Type B pancreatic cell (in vitro differentiated cells): ENCODE data around the gene NCOR2. TPM values are rescaled to one million over a fixed set of nuclear protein-coding genes. Genes with fewer than 3 reads are reported as not detected.

Experiments used
- DNase-seq: peaks from one replicate; pipeline ENCODE4 v3.0.0; 2021; ENCODE audit warnings: mixed read lengths; ENCODE audit not compliant: unreplicated experiment; ENCODE audit errors: extremely low spot score
- H3K27ac Mint-ChIP-seq: 2 replicates; pipeline ENCODE4 v1.8.0; 2021; ENCODE audit warnings: mild to moderate bottlenecking, mixed read lengths
- H3K27me3 Mint-ChIP-seq: 2 replicates; pipeline ENCODE4 v1.8.0; 2021; ENCODE audit warnings: mixed read lengths
- H3K36me3 Mint-ChIP-seq: 2 replicates; pipeline ENCODE4 v1.8.0; 2021; ENCODE audit warnings: mixed read lengths
- H3K4me1 Mint-ChIP-seq: one replicate; pipeline ENCODE4 v1.8.0; 2021; ENCODE audit warnings: mixed read lengths; ENCODE audit not compliant: unreplicated experiment
- H3K4me3 Mint-ChIP-seq: 2 replicates; pipeline ENCODE4 v1.8.0; 2021; ENCODE audit warnings: mild to moderate bottlenecking, mixed read lengths
- H3K9me3 Mint-ChIP-seq: 2 replicates; pipeline ENCODE4 v1.8.0; 2021; ENCODE audit warnings: mixed read lengths
- total RNA-seq: library from RNA; stranded (reverse); gene quantifications from 2 replicates; pipeline ENCODE4 v1.2.1, GENCODE V29; 2021; ENCODE audit warnings: low replicate concordance
- TF ChIP-seq, protein P1 (sequence below): fragments of 200-600 bp; sonication (generic); conservative IDR thresholded peaks from 2 replicates; pipeline ENCODE4 v1.5.0; 2021; ENCODE audit warnings: antibody characterized with exemption, mild to moderate bottlenecking

Gene NCOR2
- total RNA-seq, 1 donor from 2014 or later, result 219 TPM

DNA sequence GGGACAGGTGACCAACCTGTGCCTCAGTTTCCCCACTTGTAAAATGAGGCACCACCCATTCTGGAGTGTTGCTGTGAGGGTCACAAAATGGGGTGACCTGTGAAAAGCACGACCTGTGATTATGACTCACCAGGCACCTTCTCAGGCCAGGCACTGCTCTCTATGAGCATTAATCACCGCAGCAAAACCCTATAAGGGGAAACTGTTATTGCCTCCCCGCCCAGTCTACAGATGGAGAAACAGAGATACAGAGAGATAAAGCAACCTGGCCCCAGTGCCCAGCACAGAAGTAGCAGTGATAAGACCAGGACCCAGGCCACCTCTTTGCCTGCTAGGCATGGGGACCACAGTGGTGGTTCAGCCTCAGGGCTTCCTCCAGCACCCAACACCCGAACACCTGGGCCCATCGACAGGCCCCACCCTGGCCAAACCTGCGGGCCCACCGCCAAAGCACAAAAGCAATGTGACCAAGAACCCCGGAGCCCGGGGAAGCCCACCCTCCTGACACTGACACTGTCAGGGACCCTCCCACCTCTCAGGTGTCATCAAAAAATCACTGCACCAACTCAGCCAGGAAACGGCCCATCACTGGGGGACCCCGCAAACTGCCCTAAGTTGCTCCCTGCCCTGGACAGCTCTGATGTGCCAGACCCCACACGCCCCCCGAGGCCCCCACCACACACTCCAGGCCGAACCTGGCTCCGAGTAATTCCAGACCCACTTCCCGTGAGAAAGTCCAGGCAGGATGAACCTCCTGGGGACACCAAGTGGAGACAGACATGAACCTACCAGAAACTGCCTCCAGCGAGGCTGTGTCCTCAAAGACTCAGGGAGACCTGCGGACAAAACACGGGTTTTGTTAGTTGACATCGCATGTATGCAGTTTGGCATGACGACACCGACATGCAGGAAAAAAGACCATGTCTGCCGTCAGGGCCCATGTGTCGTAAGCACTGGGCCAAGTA is 32.4 kb downstream of the NCOR2 start:
- peaks cover 48% of the 10 kb centered on the region for H3K4me1 Mint-ChIP-seq
- TF ChIP-seq, protein P1, sequence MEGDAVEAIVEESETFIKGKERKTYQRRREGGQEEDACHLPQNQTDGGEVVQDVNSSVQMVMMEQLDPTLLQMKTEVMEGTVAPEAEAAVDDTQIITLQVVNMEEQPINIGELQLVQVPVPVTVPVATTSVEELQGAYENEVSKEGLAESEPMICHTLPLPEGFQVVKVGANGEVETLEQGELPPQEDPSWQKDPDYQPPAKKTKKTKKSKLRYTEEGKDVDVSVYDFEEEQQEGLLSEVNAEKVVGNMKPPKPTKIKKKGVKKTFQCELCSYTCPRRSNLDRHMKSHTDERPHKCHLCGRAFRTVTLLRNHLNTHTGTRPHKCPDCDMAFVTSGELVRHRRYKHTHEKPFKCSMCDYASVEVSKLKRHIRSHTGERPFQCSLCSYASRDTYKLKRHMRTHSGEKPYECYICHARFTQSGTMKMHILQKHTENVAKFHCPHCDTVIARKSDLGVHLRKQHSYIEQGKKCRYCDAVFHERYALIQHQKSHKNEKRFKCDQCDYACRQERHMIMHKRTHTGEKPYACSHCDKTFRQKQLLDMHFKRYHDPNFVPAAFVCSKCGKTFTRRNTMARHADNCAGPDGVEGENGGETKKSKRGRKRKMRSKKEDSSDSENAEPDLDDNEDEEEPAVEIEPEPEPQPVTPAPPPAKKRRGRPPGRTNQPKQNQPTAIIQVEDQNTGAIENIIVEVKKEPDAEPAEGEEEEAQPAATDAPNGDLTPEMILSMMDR, result no peak
- no peaks in the 10 kb centered on the region for H3K9me3 Mint-ChIP-seq
- no peak for DNase-seq
- no peak overlapping the region for H3K4me3 Mint-ChIP-seq
- H3K27ac Mint-ChIP-seq, result no peak overlapping the region
- peaks cover 11% of the 10 kb centered on the region for H3K36me3 Mint-ChIP-seq
- no peaks in the 10 kb centered on the region for H3K27me3 Mint-ChIP-seq

DNA sequence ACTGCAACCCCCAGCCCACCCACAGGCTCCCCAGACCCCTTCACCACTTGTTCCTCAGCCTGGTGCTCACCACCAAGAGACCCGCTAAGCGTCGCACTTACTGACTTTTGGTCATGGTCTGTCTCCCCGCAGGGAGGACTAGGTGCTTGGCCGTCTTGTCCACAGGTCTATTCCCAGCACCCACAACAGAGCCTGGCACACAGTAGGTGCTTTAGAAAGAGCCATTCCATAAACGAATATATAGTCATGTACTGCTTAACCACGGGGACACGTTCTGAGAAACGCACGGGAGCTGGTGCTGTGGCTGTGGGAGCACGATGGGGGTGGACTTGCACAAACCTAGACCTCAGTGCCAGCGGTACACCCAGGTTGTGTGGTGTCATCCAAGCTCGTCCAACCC is 34.0 kb downstream of the NCOR2 start:
- no peak for DNase-seq
- H3K36me3 Mint-ChIP-seq, result peaks cover 18% of the 10 kb centered on the region
- H3K27me3 Mint-ChIP-seq, result no peaks in the 10 kb centered on the region
- H3K27ac Mint-ChIP-seq, result peak overlapping the region; percentile 46
- peak overlapping the region; percentile 66 for H3K4me3 Mint-ChIP-seq
- peaks cover 48% of the 10 kb centered on the region for H3K4me1 Mint-ChIP-seq
- TF ChIP-seq, protein P1, result no peak
- H3K9me3 Mint-ChIP-seq, result no peaks in the 10 kb centered on the region

DNA sequence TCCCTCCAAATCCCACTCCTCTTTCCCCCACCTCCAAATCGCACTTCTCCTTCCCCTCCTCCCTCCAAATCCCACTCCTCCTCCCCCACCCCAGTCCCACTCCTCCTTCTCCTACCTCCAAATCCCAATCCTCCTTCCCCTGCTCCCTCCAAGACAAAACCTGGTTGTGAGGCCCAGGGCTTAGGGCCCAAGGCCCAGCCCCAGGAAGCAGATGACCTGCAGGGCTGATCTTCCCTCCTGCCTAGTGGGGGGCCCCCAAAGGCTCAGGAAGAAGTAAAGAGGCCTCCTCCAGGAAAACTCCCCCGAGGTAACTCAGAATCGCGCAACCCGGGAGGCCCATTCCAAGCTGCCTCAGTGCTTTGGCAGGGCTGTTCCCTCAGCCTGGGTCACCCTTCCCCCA is 34.4 kb downstream of the NCOR2 start:
- H3K27ac Mint-ChIP-seq, result peak overlapping the region; percentile 46
- peaks cover 22% of the 10 kb centered on the region for H3K36me3 Mint-ChIP-seq
- no peaks in the 10 kb centered on the region for H3K27me3 Mint-ChIP-seq
- H3K4me3 Mint-ChIP-seq, result peak overlapping the region; percentile 66
- peaks cover 51% of the 10 kb centered on the region for H3K4me1 Mint-ChIP-seq
- DNase-seq, result no peak
- TF ChIP-seq, protein P1, result no peak
- no peaks in the 10 kb centered on the region for H3K9me3 Mint-ChIP-seq

DNA sequence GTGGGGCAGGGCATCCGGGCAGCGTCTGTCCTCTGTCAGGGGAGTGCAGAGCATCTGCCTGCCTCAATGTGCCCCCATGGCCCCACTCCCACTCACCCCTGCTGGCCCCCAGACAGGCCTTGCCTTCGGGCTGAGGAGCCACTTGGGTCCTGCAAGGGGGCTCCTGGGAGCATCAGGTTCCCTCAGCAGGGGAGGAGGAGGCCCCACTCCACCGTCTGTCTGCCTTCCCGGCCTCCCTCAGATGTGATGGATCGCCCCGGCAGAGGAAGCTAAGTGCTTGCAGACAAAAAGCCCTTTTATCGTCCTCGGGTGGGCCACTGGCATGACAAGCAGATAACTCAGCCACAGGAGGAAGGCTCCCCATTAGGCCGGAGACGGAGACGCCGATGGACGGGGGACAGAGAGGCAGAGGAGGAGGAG is 35.1 kb downstream of the NCOR2 start:
- Mint-ChIP-seq H3K27ac (peak overlapping the region; percentile 65), H3K4me3 (peak overlapping the region; percentile 60), H3K36me3 (peaks cover 22% of the 10 kb centered on the region), H3K27me3 (no peaks in the 10 kb centered on the region), H3K4me1 (peaks cover 56% of the 10 kb centered on the region), H3K9me3 (no peaks in the 10 kb centered on the region)
- DNase-seq, result peak; percentile 79
- TF ChIP-seq, protein P1, result no peak

DNA sequence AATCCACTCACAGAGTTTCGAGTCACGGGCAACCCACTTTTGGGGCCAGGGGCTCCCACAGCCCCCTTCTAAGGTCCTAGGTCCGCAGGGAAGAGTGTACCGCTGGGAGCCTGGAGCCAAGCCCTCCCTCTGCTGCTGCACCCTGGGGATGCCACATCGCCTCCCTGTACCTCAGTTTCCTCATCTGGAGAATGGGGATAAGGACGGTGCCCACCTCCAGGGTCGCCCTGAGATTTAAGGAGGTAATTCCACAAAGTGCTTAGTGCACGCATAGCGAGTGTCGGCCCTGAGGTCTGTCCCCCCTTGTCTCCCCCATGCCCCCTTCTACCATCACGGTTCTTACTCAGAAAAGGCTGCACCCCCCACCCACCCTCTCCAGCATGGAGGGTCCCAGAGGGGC is 35.5 kb downstream of the NCOR2 start:
- Mint-ChIP-seq H3K4me1 (peaks cover 57% of the 10 kb centered on the region), H3K9me3 (no peaks in the 10 kb centered on the region), H3K27me3 (no peaks in the 10 kb centered on the region), H3K36me3 (peaks cover 24% of the 10 kb centered on the region), H3K4me3 (no peak overlapping the region), H3K27ac (no peak overlapping the region)
- no peak for DNase-seq
- TF ChIP-seq, protein P1, result no peak
